Measurements from ENCODE around the gene USPL1. TPM values are rescaled to one million over a fixed set of nuclear protein-coding genes. Genes with fewer than 3 reads are reported as not detected.

Gene USPL1
- polyA plus RNA-seq, 1 donor (not counting 4 experiments of a cell fraction or from before 2014, with no cell fraction given) = 12.3 TPM

DNA sequence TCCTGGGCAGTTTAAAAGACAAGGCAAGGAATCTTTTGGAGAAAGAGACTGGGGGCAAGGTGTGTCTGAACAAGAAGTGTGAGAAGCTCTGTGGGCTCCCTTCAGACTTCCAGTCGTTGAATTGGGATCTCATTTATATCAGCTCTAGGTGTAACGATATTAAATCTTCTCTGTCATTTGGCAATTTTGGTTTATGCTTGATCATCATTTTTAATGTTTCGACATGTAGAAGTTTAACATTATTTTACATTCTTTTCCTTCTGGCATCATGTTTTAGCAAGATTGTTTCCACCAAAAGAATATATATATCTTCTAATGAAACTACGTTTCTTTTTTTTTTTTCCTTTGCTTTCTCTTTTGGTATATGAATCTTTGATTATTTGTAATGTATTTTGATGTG lies 49.3 kb downstream of the USPL1 start:
- dilution Hi-C loops (cut with MboI; ENCODE audit: extremely low pct_ligation_motif_present, low sequenced_read_pairs) = no loop called here
- Histone ChIP-seq H3K27me3 (ENCODE audit: control insufficient read depth, extremely low read depth, insufficient read depth, low read length) (no peaks in the 10 kb centered on the region), H3K4me1 (ENCODE audit: control insufficient read depth, extremely low read depth, insufficient read depth, low read length) (no peaks in the 10 kb centered on the region), H3K27ac (ENCODE audit: control insufficient read depth, insufficient read depth, low read length) (no peak overlapping the region), H3K9me1 (ENCODE audit: control insufficient read depth, extremely low read depth, insufficient read depth, low read length) (no peaks in the 10 kb centered on the region), H3K36me3 (ENCODE audit: control insufficient read depth in 2 of 2, extremely low read depth in 1 of 2, insufficient read depth in 2 of 2, low read length in 2 of 2) (no peaks in the 10 kb centered on the region), H3K4me2 (ENCODE audit: control insufficient read depth, extremely low read depth, insufficient read depth, low read depth, low read length) (no peak overlapping the region), H3K79me2 (ENCODE audit: control insufficient read depth, insufficient read depth, low read length) (no peaks in the 10 kb centered on the region), H3K9ac (ENCODE audit: control insufficient read depth, extremely low read depth, insufficient read depth, low read length) (no peak overlapping the region), H3K4me3 (ENCODE audit: control insufficient read depth in 2 of 3, extremely low read depth in 1 of 3, insufficient read depth in 2 of 3, low read depth in 1 of 3, low read length in 3 of 3) (no peak overlapping the region), H3K9me3 (ENCODE audit: control insufficient read depth, low read depth, low read length) (no peaks in the 10 kb centered on the region), H2AFZ (ENCODE audit: control insufficient read depth, low read length) (no peak overlapping the region), H4K20me1 (ENCODE audit: control insufficient read depth, extremely low read depth, insufficient read depth, low read length) (no peaks in the 10 kb centered on the region)
- FAIRE-seq = no peak
- TF ChIP-seq EZH2 (IDR thresholded peaks at IDR 0.05; ENCODE audit: low read length) = no peak
- TF ChIP-seq, protein P1, sequence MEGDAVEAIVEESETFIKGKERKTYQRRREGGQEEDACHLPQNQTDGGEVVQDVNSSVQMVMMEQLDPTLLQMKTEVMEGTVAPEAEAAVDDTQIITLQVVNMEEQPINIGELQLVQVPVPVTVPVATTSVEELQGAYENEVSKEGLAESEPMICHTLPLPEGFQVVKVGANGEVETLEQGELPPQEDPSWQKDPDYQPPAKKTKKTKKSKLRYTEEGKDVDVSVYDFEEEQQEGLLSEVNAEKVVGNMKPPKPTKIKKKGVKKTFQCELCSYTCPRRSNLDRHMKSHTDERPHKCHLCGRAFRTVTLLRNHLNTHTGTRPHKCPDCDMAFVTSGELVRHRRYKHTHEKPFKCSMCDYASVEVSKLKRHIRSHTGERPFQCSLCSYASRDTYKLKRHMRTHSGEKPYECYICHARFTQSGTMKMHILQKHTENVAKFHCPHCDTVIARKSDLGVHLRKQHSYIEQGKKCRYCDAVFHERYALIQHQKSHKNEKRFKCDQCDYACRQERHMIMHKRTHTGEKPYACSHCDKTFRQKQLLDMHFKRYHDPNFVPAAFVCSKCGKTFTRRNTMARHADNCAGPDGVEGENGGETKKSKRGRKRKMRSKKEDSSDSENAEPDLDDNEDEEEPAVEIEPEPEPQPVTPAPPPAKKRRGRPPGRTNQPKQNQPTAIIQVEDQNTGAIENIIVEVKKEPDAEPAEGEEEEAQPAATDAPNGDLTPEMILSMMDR (optimal IDR thresholded peaks at IDR 0.05 in 1 of 3, IDR thresholded peaks at IDR 0.05 in 1 of 3, conservative IDR thresholded peaks at IDR 0.05 in 1 of 3; ENCODE audit: extremely low read depth in 1 of 3, insufficient read depth in 2 of 3, low read length in 3 of 3) = no peak
- no peak for DNase-seq (ENCODE audit: low read depth, low spot score)

DNA sequence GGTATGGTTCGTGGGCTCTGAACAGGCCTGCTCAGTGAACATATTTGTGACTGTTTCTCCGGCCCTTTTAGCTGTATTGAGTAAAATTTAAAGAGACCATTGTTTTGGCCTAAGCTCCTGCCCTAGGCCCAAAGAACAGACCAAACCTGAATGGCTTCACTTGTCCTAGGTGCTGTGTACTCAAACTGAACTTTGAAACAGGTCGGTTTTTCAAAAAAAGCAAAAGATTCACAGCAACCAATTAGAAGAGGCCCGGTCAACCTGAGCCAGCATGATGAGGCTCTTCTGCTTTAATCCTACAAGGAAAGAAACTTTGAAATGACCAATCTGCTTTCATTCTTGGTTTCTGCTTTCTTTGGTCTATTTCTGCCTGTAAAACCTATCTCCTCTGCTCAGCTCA lies 50.6 kb downstream of the USPL1 start:
- no peak overlapping the region for H3K4me2 ChIP-seq (ENCODE audit: control insufficient read depth, extremely low read depth, insufficient read depth, low read depth, low read length)
- no peak overlapping the region for H2AFZ ChIP-seq (ENCODE audit: control insufficient read depth, low read length)
- H3K9me3 ChIP-seq (ENCODE audit: control insufficient read depth, low read depth, low read length) = no peaks in the 10 kb centered on the region
- H3K36me3 ChIP-seq (ENCODE audit: control insufficient read depth in 2 of 2, extremely low read depth in 1 of 2, insufficient read depth in 2 of 2, low read length in 2 of 2) = no peaks in the 10 kb centered on the region
- H3K27ac ChIP-seq (ENCODE audit: control insufficient read depth, insufficient read depth, low read length) = no peak overlapping the region
- no peaks in the 10 kb centered on the region for H3K27me3 ChIP-seq (ENCODE audit: control insufficient read depth, extremely low read depth, insufficient read depth, low read length)
- no peaks in the 10 kb centered on the region for H3K79me2 ChIP-seq (ENCODE audit: control insufficient read depth, insufficient read depth, low read length)
- H3K9me1 ChIP-seq (ENCODE audit: control insufficient read depth, extremely low read depth, insufficient read depth, low read length) = no peaks in the 10 kb centered on the region
- FAIRE-seq (no peak), DNase-seq (ENCODE audit: low read depth, low spot score) (no peak)
- H3K4me3 ChIP-seq (ENCODE audit: control insufficient read depth in 2 of 3, extremely low read depth in 1 of 3, insufficient read depth in 2 of 3, low read depth in 1 of 3, low read length in 3 of 3) = no peak overlapping the region
- H3K9ac ChIP-seq (ENCODE audit: control insufficient read depth, extremely low read depth, insufficient read depth, low read length) = no peak overlapping the region
- peaks cover under 1% of the 10 kb centered on the region for H3K4me1 ChIP-seq (ENCODE audit: control insufficient read depth, extremely low read depth, insufficient read depth, low read length)
- no peak for TF ChIP-seq EZH2 (IDR thresholded peaks at IDR 0.05; ENCODE audit: low read length)
- TF ChIP-seq, protein P1 (optimal IDR thresholded peaks at IDR 0.05 in 1 of 3, IDR thresholded peaks at IDR 0.05 in 1 of 3, conservative IDR thresholded peaks at IDR 0.05 in 1 of 3; ENCODE audit: extremely low read depth in 1 of 3, insufficient read depth in 2 of 3, low read length in 3 of 3) = no peak
- no peaks in the 10 kb centered on the region for H4K20me1 ChIP-seq (ENCODE audit: control insufficient read depth, extremely low read depth, insufficient read depth, low read length)
- dilution Hi-C loops (cut with MboI; ENCODE audit: extremely low pct_ligation_motif_present, low sequenced_read_pairs) = no loop called here

All from keratinocyte (primary cell).